Lung microvascular endothelial cell (primary cell): Measurements from ENCODE around the gene ST8SIA1. TPM values are rescaled to one million over a fixed set of nuclear protein-coding genes. Genes with fewer than 3 reads are reported as not detected.

Source experiments
- DNase-seq, 2 donors: peaks; one replicate each; pipeline versions ENCODE4 v3.0.0 to v3.0.0-alpha.2; 2010; ENCODE audit warnings: low read depth in 2 of 2
- total RNA-seq: library from RNA; depleted of rRNA; stranded (reverse); fragments of >200 nt; gene quantifications from 2 replicates; pipeline ENCODE4 v1.2.1, GENCODE V29; 2014

The ST8SIA1 gene
- total RNA-seq, 1 donor from 2014 or later, result 0.60 TPM

- no peak for DNase-seq
These were observed 2.3 kb downstream of the ST8SIA1 start for GRCh38 chr12:22332202-22332601.

GRCh38 chr12:22329621-22330020 lies 4.9 kb downstream of the ST8SIA1 start:
- DNase-seq, result no peak

GRCh38 chr12:22325218-22325617 lies 9.3 kb downstream of the ST8SIA1 start:
- no peak for DNase-seq

- no peak for DNase-seq
These were observed 12.4 kb downstream of the ST8SIA1 start for GRCh38 chr12:22322091-22322490.

GRCh38 chr12:22321638-22322037 lies 12.9 kb downstream of the ST8SIA1 start:
- no peak for DNase-seq

- no peak for DNase-seq
These were observed 13.4 kb downstream of the ST8SIA1 start for GRCh38 chr12:22321018-22321605.

GRCh38 chr12:22318108-22318737 lies 16.3 kb downstream of the ST8SIA1 start:
- no peak for DNase-seq

GRCh38 chr12:22313963-22314330 lies 20.6 kb downstream of the ST8SIA1 start:
- no peak for DNase-seq

GRCh38 chr12:22313286-22313962 lies 21.1 kb downstream of the ST8SIA1 start:
- peak in 1 of 2 donors; percentile 14 for DNase-seq

- peak; percentile 12 to 66 for DNase-seq
These were observed 22.2 kb downstream of the ST8SIA1 start for GRCh38 chr12:22312336-22312735.

- DNase-seq, result no peak
These were observed 23.8 kb downstream of the ST8SIA1 start for GRCh38 chr12:22310709-22311108.

GRCh38 chr12:22310275-22310674 lies 24.2 kb downstream of the ST8SIA1 start:
- DNase-seq, result no peak

GRCh38 chr12:22307811-22308210 lies 26.7 kb downstream of the ST8SIA1 start:
- no peak for DNase-seq

GRCh38 chr12:22306311-22306710 lies 28.2 kb downstream of the ST8SIA1 start:
- DNase-seq, result no peak

- DNase-seq, result no peak
These were observed 30.2 kb downstream of the ST8SIA1 start for GRCh38 chr12:22304341-22304740.

GRCh38 chr12:22299294-22299912 lies 35.1 kb downstream of the ST8SIA1 start:
- no peak for DNase-seq

- DNase-seq, result no peak
These were observed 45.3 kb downstream of the ST8SIA1 start for GRCh38 chr12:22289250-22289649.

GRCh38 chr12:22287776-22288621 lies 46.5 kb downstream of the ST8SIA1 start:
- DNase-seq, result peak in 1 of 2 donors; percentile 44

GRCh38 chr12:22287101-22287500 lies 47.4 kb downstream of the ST8SIA1 start:
- DNase-seq, result no peak

GRCh38 chr12:22286569-22286968 lies 47.9 kb downstream of the ST8SIA1 start:
- no peak for DNase-seq

GRCh38 chr12:22285846-22286245 lies 48.7 kb downstream of the ST8SIA1 start:
- DNase-seq, result no peak

- DNase-seq, result no peak
These were observed 49.6 kb downstream of the ST8SIA1 start for GRCh38 chr12:22284871-22285270.
